Neuronal stem cell (in vitro differentiated cells): ENCODE data around the gene MPRIP.
A peak's percentile ranks its signal among the peaks of the same experiment; 100 is the strongest.

Source experiments
- DNase-seq: peaks from one replicate; pipeline ENCODE4 v3.0.0-alpha.2; 2013; ENCODE audit warnings: low spot score
- H2AFZ ChIP-seq: one replicate; pipeline ENCODE4 v1.6.1; 2013; ENCODE audit warnings: mild to moderate bottlenecking, low read length, inconsistent platforms
- H2AK5ac ChIP-seq: 2 replicates; pipeline ENCODE4 v1.6.1; 2013; ENCODE audit warnings: low read depth, mild to moderate bottlenecking, inconsistent platforms, low read length, moderate library complexity, mixed read lengths
- H2BK120ac ChIP-seq: 2 replicates; pipeline ENCODE4 v1.6.1; 2013; ENCODE audit warnings: low read depth, mild to moderate bottlenecking, inconsistent platforms, low read length, moderate library complexity, mixed read lengths
- H2BK12ac ChIP-seq: one replicate; pipeline ENCODE4 v1.6.1; 2013; ENCODE audit warnings: low read length, inconsistent platforms
- H2BK15ac ChIP-seq: 2 replicates; pipeline ENCODE4 v1.6.1; 2013; ENCODE audit warnings: mild to moderate bottlenecking, low read length, inconsistent platforms, mixed read lengths
- H2BK5ac ChIP-seq: one replicate; pipeline ENCODE4 v1.6.1; 2013; ENCODE audit warnings: inconsistent platforms, mild to moderate bottlenecking, low read length, moderate library complexity
- H3K14ac ChIP-seq: one replicate; pipeline ENCODE4 v1.6.1; 2013; ENCODE audit warnings: low read length, inconsistent platforms
- H3K18ac ChIP-seq: 2 replicates; pipeline ENCODE4 v1.6.1; 2013; ENCODE audit warnings: low read length, inconsistent platforms
- H3K23ac ChIP-seq: 2 replicates; pipeline ENCODE4 v1.6.1; 2013; ENCODE audit warnings: low read depth, mild to moderate bottlenecking, mixed read lengths, low read length, inconsistent platforms; ENCODE audit not compliant: poor library complexity
- H3K27ac ChIP-seq: replicated peaks from 3 replicates; pipeline ENCODE4 v1.5.1; 2013; ENCODE audit warnings: low read length, inconsistent platforms
- H3K27me3 ChIP-seq, 3 experiments: 2 replicates each; pipeline ENCODE4 v1.6.1; 2013; ENCODE audit warnings: low read length in 3 of 3, mild to moderate bottlenecking in 2 of 3, inconsistent platforms in 1 of 3, low read depth in 1 of 3, mixed read lengths in 1 of 3, moderate library complexity in 1 of 3; ENCODE audit not compliant: control insufficient read depth in 3 of 3, insufficient read depth in 3 of 3
- H3K36me3 ChIP-seq, 2 donors: replicated peaks in 1 of 2; 2 replicates each; pipeline ENCODE4 v1.6.1; 2013; ENCODE audit warnings: low read length in 2 of 2; ENCODE audit not compliant: control insufficient read depth in 2 of 2, insufficient read depth in 2 of 2
- H3K4ac ChIP-seq: 2 replicates; pipeline ENCODE4 v1.6.1; 2013; ENCODE audit warnings: inconsistent platforms, mild to moderate bottlenecking, low read length, moderate library complexity
- H3K4me1 ChIP-seq, 2 donors: 1 replicate in 1 of 2; 2 replicates in 1 of 2; pipeline ENCODE4 v1.6.1; 2013; ENCODE audit warnings: low read length in 2 of 2, low read depth in 1 of 2; ENCODE audit not compliant: control insufficient read depth in 2 of 2, insufficient read depth in 1 of 2
- H3K4me2 ChIP-seq: one replicate; pipeline ENCODE4 v1.6.1; 2013; ENCODE audit warnings: mild to moderate bottlenecking, low read length, inconsistent platforms; ENCODE audit not compliant: insufficient read depth, poor library complexity, severe bottlenecking
- H3K4me3 ChIP-seq, 2 donors: 2 replicates each; pipeline ENCODE4 v1.5.1; 2013; ENCODE audit warnings: low read length in 2 of 2, mild to moderate bottlenecking in 2 of 2, inconsistent platforms in 1 of 2, moderate library complexity in 1 of 2
- H3K79me1 ChIP-seq: one replicate; pipeline ENCODE4 v1.6.1; 2013; ENCODE audit warnings: low read depth, mild to moderate bottlenecking, inconsistent platforms, low read length, moderate library complexity
- H3K9ac ChIP-seq: one replicate; pipeline ENCODE4 v1.6.1; 2013; ENCODE audit warnings: mild to moderate bottlenecking, low read depth, low read length, inconsistent platforms; ENCODE audit not compliant: poor library complexity
- H3K9me3 ChIP-seq, 2 donors: replicated peaks in 1 of 2; 2 replicates each; pipeline versions ENCODE3 to v1.6.1; 2013; ENCODE audit warnings: low read length in 2 of 2, mild to moderate bottlenecking in 2 of 2, inconsistent platforms in 1 of 2, low read depth in 1 of 2, mixed read lengths in 1 of 2, moderate library complexity in 1 of 2; ENCODE audit not compliant: control insufficient read depth in 2 of 2, insufficient read depth in 1 of 2
- H4K8ac ChIP-seq: one replicate; pipeline ENCODE4 v1.6.1; 2013; ENCODE audit warnings: low read depth, mild to moderate bottlenecking, inconsistent platforms, low read length, moderate library complexity
- H4K91ac ChIP-seq: one replicate; pipeline ENCODE4 v1.6.1; 2013; ENCODE audit warnings: low read length, low read depth, mild to moderate bottlenecking, inconsistent platforms; ENCODE audit not compliant: poor library complexity
- WGBS, 2 donors: extraction: QIAGEN DNeasy Blood & Tissue Kit; methylation state at CpG; one replicate each; pipeline ENCODE4 v1.1.7; 2013; ENCODE audit warnings: missing lambda C conversion rate in 2 of 2, mixed read lengths in 1 of 2; ENCODE audit not compliant: insufficient read length in 2 of 2, insufficient replicate concordance in 1 of 2; ENCODE audit errors: extremely low coverage in 2 of 2; 5-methylcytosine and 5-hydroxymethylcytosine counted together

The MPRIP gene

GRCh38 chr17:17020821-17021193, 21.4 kb upstream of the MPRIP start:
- peak overlapping the region; percentile 32 for H3K4ac ChIP-seq
- H2BK15ac ChIP-seq = peak overlapping the region; percentile 88
- no peaks in the 10 kb centered on the region for H3K9me3 ChIP-seq
- H3K4me1 ChIP-seq = peaks cover 11 to 19% of the 10 kb centered on the region in 2 donors
- H3K36me3 ChIP-seq = no peaks in the 10 kb centered on the region
- H3K4me3 ChIP-seq = no peak overlapping the region
- H3K9ac ChIP-seq = peak overlapping the region; percentile 12
- H4K8ac ChIP-seq = no peak overlapping the region
- peak overlapping the region; percentile 97 for H3K18ac ChIP-seq
- H3K79me1 ChIP-seq = no peaks in the 10 kb centered on the region
- no peak for DNase-seq
- H3K27ac ChIP-seq = peak overlapping the region; percentile 2
- H3K14ac ChIP-seq = no peak overlapping the region
- no CpG with 5 or more reads among the region's 8 CpGs for WGBS, 2 donors
- peak overlapping the region; percentile 79 for H4K91ac ChIP-seq
- H2BK120ac ChIP-seq = peak overlapping the region; percentile 98
- peak overlapping the region; percentile 32 for H3K4me2 ChIP-seq
- H2BK5ac ChIP-seq = peak overlapping the region; percentile 62
- H2AK5ac ChIP-seq = peak overlapping the region; percentile 93
- H3K23ac ChIP-seq = peak overlapping the region; percentile 69
- peak overlapping the region; percentile 30 for H2BK12ac ChIP-seq
- peak overlapping the region; percentile 35 for H2AFZ ChIP-seq
- peaks cover 0 to 4% (median 1%) of the 10 kb centered on the region in 3 experiments for H3K27me3 ChIP-seq

- Histone ChIP-seq H3K4me1 (peaks cover 11 to 19% of the 10 kb centered on the region in 2 donors), H3K36me3 (no peaks in the 10 kb centered on the region), H3K4me2 (peak overlapping the region; percentile 32), H2BK12ac (no peak overlapping the region), H2BK120ac (peak overlapping the region; percentile 98), H3K27me3 (peaks cover 0 to 4% (median 1%) of the 10 kb centered on the region in 3 experiments), H3K79me1 (no peaks in the 10 kb centered on the region), H4K8ac (no peak overlapping the region), H4K91ac (no peak overlapping the region), H2BK15ac (peak overlapping the region; percentile 88), H3K14ac (no peak overlapping the region), H3K4ac (no peak overlapping the region), H3K4me3 (no peak overlapping the region), H2AFZ (peak overlapping the region; percentile 35), H3K9me3 (no peaks in the 10 kb centered on the region), H3K9ac (peak overlapping the region; percentile 50), H3K23ac (no peak overlapping the region), H3K27ac (peak overlapping the region; percentile 2), H3K18ac (peak overlapping the region; percentile 97), H2AK5ac (peak overlapping the region; percentile 93), H2BK5ac (peak overlapping the region; percentile 62)
- WGBS, 2 donors = no CpG with 5 or more reads among the region's 15 CpGs
- peak; percentile 65 for DNase-seq
Measured at GRCh38 chr17:17021194-17021863, 20.9 kb upstream of the MPRIP start.

DNA sequence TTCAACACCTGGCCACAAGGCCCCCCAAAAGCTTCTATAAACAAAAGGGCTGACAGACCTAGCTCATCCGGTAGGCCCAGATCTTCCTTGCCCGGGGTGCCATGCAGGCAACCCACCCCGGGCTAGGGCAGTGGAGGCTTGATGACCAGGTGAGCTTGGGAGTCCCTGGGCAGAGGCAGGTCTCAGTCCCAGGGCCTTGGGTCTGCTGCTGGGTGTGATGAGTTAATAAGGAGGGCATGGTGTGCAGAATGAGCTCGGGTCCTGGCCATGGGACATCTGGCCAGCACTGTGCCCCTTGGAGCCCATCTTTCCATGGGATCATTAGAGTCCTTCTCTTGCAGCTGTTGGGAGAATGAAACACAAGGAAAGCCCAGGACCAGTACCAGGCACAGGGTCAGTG, 20.2 kb upstream of the MPRIP start:
- Histone ChIP-seq H3K4me3 (no peak overlapping the region), H2AK5ac (peak overlapping the region; percentile 85), H3K9ac (peak overlapping the region; percentile 6), H3K14ac (no peak overlapping the region), H3K27ac (no peak overlapping the region), H2BK12ac (no peak overlapping the region), H2BK120ac (no peak overlapping the region), H2AFZ (no peak overlapping the region), H3K23ac (no peak overlapping the region), H2BK5ac (peak overlapping the region; percentile 75), H4K8ac (no peak overlapping the region), H3K79me1 (no peaks in the 10 kb centered on the region), H3K4me1 (peaks cover 11 to 19% of the 10 kb centered on the region in 2 donors), H4K91ac (no peak overlapping the region), H2BK15ac (peak overlapping the region; percentile 93), H3K18ac (peak overlapping the region; percentile 93), H3K27me3 (peaks cover 0 to 4% (median 1%) of the 10 kb centered on the region in 3 experiments), H3K4me2 (no peak overlapping the region), H3K36me3 (no peaks in the 10 kb centered on the region), H3K9me3 (no peaks in the 10 kb centered on the region), H3K4ac (no peak overlapping the region)
- WGBS, 2 donors = no CpG with 5 or more reads among the region's 4 CpGs
- DNase-seq = no peak

DNA sequence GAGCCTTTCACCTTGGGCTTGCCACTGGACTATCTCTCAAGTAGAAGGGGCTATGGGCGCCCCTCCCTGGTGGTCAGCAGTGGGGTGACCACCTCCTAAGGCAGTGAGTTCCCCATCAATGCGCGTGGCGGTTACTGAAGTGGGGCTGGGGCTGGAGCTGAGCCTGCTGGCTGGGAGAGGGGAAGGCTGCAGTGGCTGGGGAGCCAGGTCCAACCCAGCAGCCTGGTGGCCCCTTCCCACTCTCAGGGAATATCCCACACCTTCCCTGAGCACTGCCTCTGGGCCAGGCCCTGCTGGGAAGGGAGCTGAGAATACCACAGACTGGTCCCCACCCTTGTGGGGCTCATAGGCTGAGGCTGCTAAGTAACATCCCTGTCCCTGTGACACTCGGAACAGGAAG, 19.8 kb upstream of the MPRIP start:
- Histone ChIP-seq H3K4ac (no peak overlapping the region), H3K4me1 (peaks cover 11 to 19% of the 10 kb centered on the region in 2 donors), H2AK5ac (peak overlapping the region; percentile 85), H2AFZ (no peak overlapping the region), H4K91ac (no peak overlapping the region), H3K14ac (no peak overlapping the region), H3K18ac (peak overlapping the region; percentile 50), H2BK12ac (no peak overlapping the region), H3K9ac (no peak overlapping the region), H2BK5ac (peak overlapping the region; percentile 75), H2BK15ac (peak overlapping the region; percentile 93), H2BK120ac (no peak overlapping the region), H3K27ac (no peak overlapping the region), H3K79me1 (no peaks in the 10 kb centered on the region), H3K9me3 (no peaks in the 10 kb centered on the region), H3K4me2 (no peak overlapping the region), H3K23ac (no peak overlapping the region), H3K4me3 (no peak overlapping the region), H4K8ac (no peak overlapping the region), H3K27me3 (peaks cover 0 to 4% (median 1%) of the 10 kb centered on the region in 3 experiments), H3K36me3 (no peaks in the 10 kb centered on the region)
- no peak for DNase-seq
- WGBS, 2 donors = no CpG with 5 or more reads among the region's 5 CpGs
